ENCODE results near the gene NTM. TPM values are rescaled to one million over a fixed set of nuclear protein-coding genes. Genes with fewer than 3 reads are reported as not detected.

The NTM gene
- total and polyA plus RNA-seq, 2 donors (not counting 1 experiment from before 2014, with no cell fraction given) = 12.3 to 28.6 TPM

DNA sequence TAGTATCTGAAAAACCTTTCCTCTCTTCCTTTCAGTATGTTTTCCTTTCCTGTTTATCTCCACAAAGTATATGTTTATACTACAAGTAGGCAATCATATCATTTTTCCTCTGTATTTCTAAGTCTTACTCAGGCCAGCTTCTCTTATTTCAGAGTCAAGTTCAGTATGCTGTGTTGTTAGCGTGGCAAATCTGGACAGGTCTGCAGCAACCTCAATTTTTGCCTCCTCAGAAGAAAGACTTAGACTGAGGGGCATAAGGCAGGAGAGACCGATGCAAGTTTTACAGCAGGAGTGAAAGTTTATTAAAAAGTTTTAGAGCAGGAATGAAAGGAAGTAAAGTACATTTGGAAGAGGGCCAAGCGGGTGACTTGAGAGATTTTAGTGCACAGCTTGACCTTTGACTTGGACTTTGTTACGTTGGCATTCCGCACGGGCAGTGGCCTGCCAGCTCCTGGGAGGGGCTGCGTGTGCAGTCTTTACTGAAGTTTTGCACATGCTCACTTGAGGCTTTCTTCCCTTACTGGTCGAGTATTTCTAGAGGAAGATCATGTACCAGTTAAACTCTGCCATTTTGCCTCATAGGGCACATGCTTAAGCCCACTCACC, 343.2 kb downstream of the NTM start:
- no peaks in the 10 kb centered on the region for H3K79me2 ChIP-seq (ENCODE audit: control insufficient read depth, insufficient read depth, low read length)
- H3K9ac ChIP-seq (ENCODE audit: insufficient read depth, low read length) = no peak overlapping the region
- H3K4me2 ChIP-seq (ENCODE audit: extremely low read depth, insufficient read depth, low read length) = no peak overlapping the region
- H2AFZ ChIP-seq (ENCODE audit: low read length) = no peak overlapping the region
- H4K20me1 ChIP-seq (ENCODE audit: control insufficient read depth, extremely low read depth, insufficient read depth, low read length) = no peaks in the 10 kb centered on the region
- no peaks in the 10 kb centered on the region for H3K4me1 ChIP-seq (ENCODE audit: control insufficient read depth, extremely low read depth, insufficient read depth, low read length)
- no peaks in the 10 kb centered on the region for H3K36me3 ChIP-seq (ENCODE audit: control insufficient read depth, insufficient read depth, low read length)
- TF ChIP-seq, protein P1, sequence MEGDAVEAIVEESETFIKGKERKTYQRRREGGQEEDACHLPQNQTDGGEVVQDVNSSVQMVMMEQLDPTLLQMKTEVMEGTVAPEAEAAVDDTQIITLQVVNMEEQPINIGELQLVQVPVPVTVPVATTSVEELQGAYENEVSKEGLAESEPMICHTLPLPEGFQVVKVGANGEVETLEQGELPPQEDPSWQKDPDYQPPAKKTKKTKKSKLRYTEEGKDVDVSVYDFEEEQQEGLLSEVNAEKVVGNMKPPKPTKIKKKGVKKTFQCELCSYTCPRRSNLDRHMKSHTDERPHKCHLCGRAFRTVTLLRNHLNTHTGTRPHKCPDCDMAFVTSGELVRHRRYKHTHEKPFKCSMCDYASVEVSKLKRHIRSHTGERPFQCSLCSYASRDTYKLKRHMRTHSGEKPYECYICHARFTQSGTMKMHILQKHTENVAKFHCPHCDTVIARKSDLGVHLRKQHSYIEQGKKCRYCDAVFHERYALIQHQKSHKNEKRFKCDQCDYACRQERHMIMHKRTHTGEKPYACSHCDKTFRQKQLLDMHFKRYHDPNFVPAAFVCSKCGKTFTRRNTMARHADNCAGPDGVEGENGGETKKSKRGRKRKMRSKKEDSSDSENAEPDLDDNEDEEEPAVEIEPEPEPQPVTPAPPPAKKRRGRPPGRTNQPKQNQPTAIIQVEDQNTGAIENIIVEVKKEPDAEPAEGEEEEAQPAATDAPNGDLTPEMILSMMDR (conservative IDR thresholded peaks at IDR 0.05 in 1 of 2, IDR thresholded peaks at IDR 0.05 in 1 of 2; ENCODE audit: low read depth in 1 of 2, low read length in 2 of 2) = no peak
- H3K27me3 ChIP-seq (ENCODE audit: control insufficient read depth, insufficient read depth, low read length) = no peaks in the 10 kb centered on the region
- H3K9me3 ChIP-seq (ENCODE audit: control insufficient read depth, insufficient read depth, low read depth, low read length) = no peaks in the 10 kb centered on the region
- DNase-seq (ENCODE audit: low read depth in 2 of 2) = no peak
- no peak overlapping the region for H3K27ac ChIP-seq (ENCODE audit: insufficient read depth, low read length)
- H3K4me3 ChIP-seq (replicated peaks in 1 of 4; ENCODE audit: control extremely low read depth in 1 of 4, insufficient read depth in 1 of 4, low read depth in 3 of 4, low read length in 4 of 4) = no peak overlapping the region

DNA sequence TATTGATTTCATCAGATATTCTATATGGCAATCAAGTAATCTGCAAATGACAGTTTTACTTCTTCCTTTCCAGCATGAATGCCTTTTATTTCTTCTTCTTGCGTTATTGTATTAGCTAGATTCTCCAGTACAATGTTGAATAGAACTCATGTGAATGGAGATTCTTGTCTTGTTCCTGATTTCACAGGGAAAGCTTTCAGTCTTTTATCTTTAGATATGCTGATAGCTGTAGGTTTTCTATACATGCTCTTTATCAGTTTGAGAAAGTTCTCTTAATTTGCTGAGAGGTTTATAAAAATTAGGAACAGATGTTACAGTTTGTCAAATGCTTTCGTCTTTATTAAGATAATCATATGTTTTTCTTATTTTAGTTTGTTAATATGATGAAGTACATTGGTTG, 347.2 kb downstream of the NTM start:
- no peak overlapping the region for H3K27ac ChIP-seq (ENCODE audit: insufficient read depth, low read length)
- TF ChIP-seq EZH2 (IDR thresholded peaks at IDR 0.05; ENCODE audit: low read length, missing control alignments) = no peak
- TF ChIP-seq, protein P1 (conservative IDR thresholded peaks at IDR 0.05 in 1 of 2, IDR thresholded peaks at IDR 0.05 in 1 of 2; ENCODE audit: low read depth in 1 of 2, low read length in 2 of 2) = no peak

DNA sequence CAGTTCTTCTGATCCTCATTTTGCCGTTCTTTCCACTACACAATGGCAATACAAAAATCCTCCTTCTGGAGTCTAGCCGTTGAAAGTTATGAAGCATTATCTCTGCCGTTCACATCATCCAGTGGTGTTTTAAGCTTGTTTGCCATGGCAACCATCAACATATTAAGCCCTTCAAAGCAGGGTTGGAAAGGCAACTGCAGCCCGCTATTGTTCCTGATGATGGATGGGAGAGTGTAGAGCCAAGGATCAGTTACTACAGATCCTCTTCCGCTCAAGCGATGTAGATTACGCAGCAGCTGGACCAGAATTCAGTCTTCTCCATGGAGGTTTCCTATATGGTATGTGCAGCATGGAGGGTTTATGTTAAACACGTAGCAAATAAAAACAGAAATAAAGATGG, 352.7 kb downstream of the NTM start:
- Histone ChIP-seq H2AFZ (ENCODE audit: low read length) (no peak overlapping the region), H3K4me3 (replicated peaks in 1 of 4; ENCODE audit: control extremely low read depth in 1 of 4, insufficient read depth in 1 of 4, low read depth in 3 of 4, low read length in 4 of 4) (no peak overlapping the region), H3K9me3 (ENCODE audit: control insufficient read depth, insufficient read depth, low read depth, low read length) (no peaks in the 10 kb centered on the region), H3K9ac (ENCODE audit: insufficient read depth, low read length) (no peak overlapping the region), H3K4me2 (ENCODE audit: extremely low read depth, insufficient read depth, low read length) (no peak overlapping the region), H4K20me1 (ENCODE audit: control insufficient read depth, extremely low read depth, insufficient read depth, low read length) (no peaks in the 10 kb centered on the region), H3K27ac (ENCODE audit: insufficient read depth, low read length) (no peak overlapping the region), H3K27me3 (ENCODE audit: control insufficient read depth, insufficient read depth, low read length) (no peaks in the 10 kb centered on the region), H3K36me3 (ENCODE audit: control insufficient read depth, insufficient read depth, low read length) (no peaks in the 10 kb centered on the region), H3K4me1 (ENCODE audit: control insufficient read depth, extremely low read depth, insufficient read depth, low read length) (no peaks in the 10 kb centered on the region), H3K79me2 (ENCODE audit: control insufficient read depth, insufficient read depth, low read length) (no peaks in the 10 kb centered on the region)
- no peak for DNase-seq (ENCODE audit: low read depth in 2 of 2)
- TF ChIP-seq, protein P1 (conservative IDR thresholded peaks at IDR 0.05 in 1 of 2, IDR thresholded peaks at IDR 0.05 in 1 of 2; ENCODE audit: low read depth in 1 of 2, low read length in 2 of 2) = no peak
- no peak for TF ChIP-seq EZH2 (IDR thresholded peaks at IDR 0.05; ENCODE audit: low read length, missing control alignments)

More for the DNA sequence above, 347.2 kb downstream of the NTM start:
- Histone ChIP-seq H3K9ac (ENCODE audit: insufficient read depth, low read length) (no peak overlapping the region), H3K4me1 (ENCODE audit: control insufficient read depth, extremely low read depth, insufficient read depth, low read length) (no peaks in the 10 kb centered on the region), H3K36me3 (ENCODE audit: control insufficient read depth, insufficient read depth, low read length) (no peaks in the 10 kb centered on the region), H3K79me2 (ENCODE audit: control insufficient read depth, insufficient read depth, low read length) (no peaks in the 10 kb centered on the region), H3K27me3 (ENCODE audit: control insufficient read depth, insufficient read depth, low read length) (no peaks in the 10 kb centered on the region), H4K20me1 (ENCODE audit: control insufficient read depth, extremely low read depth, insufficient read depth, low read length) (no peaks in the 10 kb centered on the region), H2AFZ (ENCODE audit: low read length) (no peak overlapping the region), H3K4me2 (ENCODE audit: extremely low read depth, insufficient read depth, low read length) (no peak overlapping the region), H3K4me3 (replicated peaks in 1 of 4; ENCODE audit: control extremely low read depth in 1 of 4, insufficient read depth in 1 of 4, low read depth in 3 of 4, low read length in 4 of 4) (no peak overlapping the region), H3K9me3 (ENCODE audit: control insufficient read depth, insufficient read depth, low read depth, low read length) (no peaks in the 10 kb centered on the region)
- DNase-seq (ENCODE audit: low read depth in 2 of 2) = no peak
